ENCODE results near the gene GALNT16. TPM values are rescaled to one million over a fixed set of nuclear protein-coding genes. Genes with fewer than 3 reads are reported as not detected.
A peak's percentile ranks its signal among the peaks of the same experiment; 100 is the strongest.

GALNT16 gene
- total and polyA plus RNA-seq, 2 donors (not counting 1 experiment from before 2014, with no cell fraction given), result 9.6 to 27.7 TPM

DNA sequence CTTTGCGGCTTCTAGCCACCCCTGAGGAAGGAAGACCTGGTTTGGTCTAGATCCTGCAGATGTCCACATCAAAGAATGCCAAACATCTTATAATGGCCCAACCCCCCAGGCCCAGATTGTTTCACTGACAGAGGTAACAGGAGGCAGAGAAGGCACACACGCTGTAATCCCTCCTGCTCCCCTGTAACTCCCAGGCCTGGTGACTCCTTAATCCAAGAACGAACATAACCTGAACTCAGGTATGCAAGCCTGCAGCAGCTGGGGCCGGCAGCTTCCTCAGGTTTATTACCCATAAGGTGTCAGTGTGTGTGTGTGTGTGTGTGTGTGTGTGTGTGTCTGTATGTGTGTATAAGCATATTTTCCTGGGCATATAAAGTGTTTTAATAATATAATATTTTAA is 85.4 kb downstream of the GALNT16 start:
- Histone ChIP-seq H3K9me3 (ENCODE audit: control insufficient read depth, insufficient read depth, low read depth, low read length) (no peaks in the 10 kb centered on the region), H3K4me1 (ENCODE audit: control insufficient read depth, extremely low read depth, insufficient read depth, low read length) (no peaks in the 10 kb centered on the region), H3K79me2 (ENCODE audit: control insufficient read depth, insufficient read depth, low read length) (no peaks in the 10 kb centered on the region), H3K4me2 (ENCODE audit: extremely low read depth, insufficient read depth, low read length) (no peak overlapping the region), H2AFZ (ENCODE audit: low read length) (no peak overlapping the region), H3K4me3 (replicated peaks in 1 of 4; ENCODE audit: control extremely low read depth in 1 of 4, insufficient read depth in 1 of 4, low read depth in 3 of 4, low read length in 4 of 4) (no peak overlapping the region), H3K27me3 (ENCODE audit: control insufficient read depth, insufficient read depth, low read length) (peaks cover 2% of the 10 kb centered on the region), H3K27ac (ENCODE audit: insufficient read depth, low read length) (no peak overlapping the region), H3K36me3 (ENCODE audit: control insufficient read depth, insufficient read depth, low read length) (no peaks in the 10 kb centered on the region), H3K9ac (ENCODE audit: insufficient read depth, low read length) (no peak overlapping the region), H4K20me1 (ENCODE audit: control insufficient read depth, extremely low read depth, insufficient read depth, low read length) (no peaks in the 10 kb centered on the region)
- TF ChIP-seq, protein P1, sequence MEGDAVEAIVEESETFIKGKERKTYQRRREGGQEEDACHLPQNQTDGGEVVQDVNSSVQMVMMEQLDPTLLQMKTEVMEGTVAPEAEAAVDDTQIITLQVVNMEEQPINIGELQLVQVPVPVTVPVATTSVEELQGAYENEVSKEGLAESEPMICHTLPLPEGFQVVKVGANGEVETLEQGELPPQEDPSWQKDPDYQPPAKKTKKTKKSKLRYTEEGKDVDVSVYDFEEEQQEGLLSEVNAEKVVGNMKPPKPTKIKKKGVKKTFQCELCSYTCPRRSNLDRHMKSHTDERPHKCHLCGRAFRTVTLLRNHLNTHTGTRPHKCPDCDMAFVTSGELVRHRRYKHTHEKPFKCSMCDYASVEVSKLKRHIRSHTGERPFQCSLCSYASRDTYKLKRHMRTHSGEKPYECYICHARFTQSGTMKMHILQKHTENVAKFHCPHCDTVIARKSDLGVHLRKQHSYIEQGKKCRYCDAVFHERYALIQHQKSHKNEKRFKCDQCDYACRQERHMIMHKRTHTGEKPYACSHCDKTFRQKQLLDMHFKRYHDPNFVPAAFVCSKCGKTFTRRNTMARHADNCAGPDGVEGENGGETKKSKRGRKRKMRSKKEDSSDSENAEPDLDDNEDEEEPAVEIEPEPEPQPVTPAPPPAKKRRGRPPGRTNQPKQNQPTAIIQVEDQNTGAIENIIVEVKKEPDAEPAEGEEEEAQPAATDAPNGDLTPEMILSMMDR (conservative IDR thresholded peaks at IDR 0.05 in 1 of 2, IDR thresholded peaks at IDR 0.05 in 1 of 2; ENCODE audit: low read depth in 1 of 2, low read length in 2 of 2), result no peak
- TF ChIP-seq EZH2 (IDR thresholded peaks at IDR 0.05; ENCODE audit: low read length, missing control alignments), result no peak
- no peak for DNase-seq (ENCODE audit: low read depth in 2 of 2)

DNA sequence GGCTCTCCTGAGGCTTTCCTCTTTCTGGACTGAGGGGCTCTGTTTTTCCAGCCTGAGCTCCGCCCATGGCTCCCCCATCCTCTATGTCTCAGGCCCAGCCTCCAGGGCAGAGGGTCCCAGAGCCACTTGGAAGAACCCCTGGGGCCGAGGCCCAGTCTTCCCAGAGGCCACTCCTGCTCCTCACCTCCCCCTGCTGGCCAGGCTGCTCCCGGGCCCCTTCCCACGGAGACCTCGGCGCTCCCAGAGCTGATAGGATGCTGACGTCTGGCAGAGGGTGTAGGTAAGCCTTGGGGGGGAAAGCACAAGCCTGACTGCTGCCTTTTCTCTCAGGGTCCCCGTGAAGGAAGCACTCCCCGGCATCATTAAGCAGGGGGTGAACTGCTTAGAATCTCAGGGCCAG is 86.8 kb downstream of the GALNT16 start:
- H3K27ac ChIP-seq (ENCODE audit: insufficient read depth, low read length), result no peak overlapping the region
- TF ChIP-seq, protein P1 (conservative IDR thresholded peaks at IDR 0.05 in 1 of 2, IDR thresholded peaks at IDR 0.05 in 1 of 2; ENCODE audit: low read depth in 1 of 2, low read length in 2 of 2), result peak; percentile 67 to 80
- TF ChIP-seq EZH2 (IDR thresholded peaks at IDR 0.05; ENCODE audit: low read length, missing control alignments), result no peak
- DNase-seq (ENCODE audit: low read depth in 2 of 2), result peak; percentile 6 to 9

DNA sequence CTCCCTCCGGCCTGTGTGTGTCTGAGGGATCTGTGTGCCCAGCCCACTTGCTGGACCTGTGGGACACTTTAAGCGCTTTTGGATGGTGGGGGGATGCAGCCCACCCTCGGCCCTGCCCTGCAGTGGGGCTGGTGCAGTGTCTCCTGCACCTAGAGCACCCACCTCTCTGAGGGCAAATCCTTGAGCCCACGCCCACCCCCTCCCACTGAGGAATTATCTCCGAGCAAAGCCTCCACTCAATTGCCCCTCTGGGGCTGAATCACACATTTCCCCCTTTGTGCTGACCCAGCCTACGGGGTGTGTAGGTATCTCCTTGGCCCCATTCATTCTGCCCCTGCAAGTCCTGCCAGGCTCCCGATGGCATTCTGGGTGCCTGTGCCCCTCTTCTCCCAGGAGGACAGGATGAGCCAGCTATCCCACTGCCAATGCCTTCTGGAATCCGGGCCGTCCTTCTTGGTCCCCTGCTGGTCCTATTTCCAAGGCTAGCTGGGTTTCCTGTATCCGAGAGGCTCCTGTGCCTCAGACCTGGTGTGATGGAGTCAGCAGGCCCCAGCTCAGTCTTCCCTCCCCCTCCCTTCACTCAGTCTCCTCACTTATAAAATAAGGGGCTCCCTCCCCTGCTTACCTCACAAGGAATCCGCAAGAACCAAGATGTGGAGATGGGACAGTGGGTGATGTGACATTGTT is 89.3 kb downstream of the GALNT16 start:
- no peaks in the 10 kb centered on the region for H3K79me2 ChIP-seq (ENCODE audit: control insufficient read depth, insufficient read depth, low read length)
- H3K27me3 ChIP-seq (ENCODE audit: control insufficient read depth, insufficient read depth, low read length), result no peaks in the 10 kb centered on the region
- no peak overlapping the region for H3K27ac ChIP-seq (ENCODE audit: insufficient read depth, low read length)
- no peaks in the 10 kb centered on the region for H3K9me3 ChIP-seq (ENCODE audit: control insufficient read depth, insufficient read depth, low read depth, low read length)
- no peak overlapping the region for H2AFZ ChIP-seq (ENCODE audit: low read length)
- H3K4me3 ChIP-seq (replicated peaks in 1 of 4; ENCODE audit: control extremely low read depth in 1 of 4, insufficient read depth in 1 of 4, low read depth in 3 of 4, low read length in 4 of 4), result no peak overlapping the region
- no peak for TF ChIP-seq EZH2 (IDR thresholded peaks at IDR 0.05; ENCODE audit: low read length, missing control alignments)
- TF ChIP-seq, protein P1 (conservative IDR thresholded peaks at IDR 0.05 in 1 of 2, IDR thresholded peaks at IDR 0.05 in 1 of 2; ENCODE audit: low read depth in 1 of 2, low read length in 2 of 2), result no peak
- H3K4me1 ChIP-seq (ENCODE audit: control insufficient read depth, extremely low read depth, insufficient read depth, low read length), result no peaks in the 10 kb centered on the region
- no peak overlapping the region for H3K4me2 ChIP-seq (ENCODE audit: extremely low read depth, insufficient read depth, low read length)
- DNase-seq (ENCODE audit: low read depth in 2 of 2), result no peak
- no peaks in the 10 kb centered on the region for H4K20me1 ChIP-seq (ENCODE audit: control insufficient read depth, extremely low read depth, insufficient read depth, low read length)
- no peak overlapping the region for H3K9ac ChIP-seq (ENCODE audit: insufficient read depth, low read length)
- H3K36me3 ChIP-seq (ENCODE audit: control insufficient read depth, insufficient read depth, low read length), result no peaks in the 10 kb centered on the region

More for the DNA sequence above, 86.8 kb downstream of the GALNT16 start:
- H3K9ac ChIP-seq (ENCODE audit: insufficient read depth, low read length), result no peak overlapping the region
- H2AFZ ChIP-seq (ENCODE audit: low read length), result no peak overlapping the region
- no peaks in the 10 kb centered on the region for H4K20me1 ChIP-seq (ENCODE audit: control insufficient read depth, extremely low read depth, insufficient read depth, low read length)
- H3K4me2 ChIP-seq (ENCODE audit: extremely low read depth, insufficient read depth, low read length), result no peak overlapping the region
- H3K4me3 ChIP-seq (replicated peaks in 1 of 4; ENCODE audit: control extremely low read depth in 1 of 4, insufficient read depth in 1 of 4, low read depth in 3 of 4, low read length in 4 of 4), result no peak overlapping the region
- H3K79me2 ChIP-seq (ENCODE audit: control insufficient read depth, insufficient read depth, low read length), result no peaks in the 10 kb centered on the region
- H3K4me1 ChIP-seq (ENCODE audit: control insufficient read depth, extremely low read depth, insufficient read depth, low read length), result no peaks in the 10 kb centered on the region
- no peaks in the 10 kb centered on the region for H3K9me3 ChIP-seq (ENCODE audit: control insufficient read depth, insufficient read depth, low read depth, low read length)
- H3K27me3 ChIP-seq (ENCODE audit: control insufficient read depth, insufficient read depth, low read length), result no peaks in the 10 kb centered on the region
- H3K36me3 ChIP-seq (ENCODE audit: control insufficient read depth, insufficient read depth, low read length), result no peaks in the 10 kb centered on the region
